Measurements from ENCODE around the gene COASY. TPM values are rescaled to one million over a fixed set of nuclear protein-coding genes. Genes with fewer than 3 reads are reported as not detected.
"Not testable (repeated sequence)": the region's sequence is repeated elsewhere in the genome, so short reads cannot be mapped to it uniquely, and the experiment has no call there.

COASY gene
- polyA plus RNA-seq, 3 donors = 52.6 to 63.8 (median 57.9) TPM

DNA sequence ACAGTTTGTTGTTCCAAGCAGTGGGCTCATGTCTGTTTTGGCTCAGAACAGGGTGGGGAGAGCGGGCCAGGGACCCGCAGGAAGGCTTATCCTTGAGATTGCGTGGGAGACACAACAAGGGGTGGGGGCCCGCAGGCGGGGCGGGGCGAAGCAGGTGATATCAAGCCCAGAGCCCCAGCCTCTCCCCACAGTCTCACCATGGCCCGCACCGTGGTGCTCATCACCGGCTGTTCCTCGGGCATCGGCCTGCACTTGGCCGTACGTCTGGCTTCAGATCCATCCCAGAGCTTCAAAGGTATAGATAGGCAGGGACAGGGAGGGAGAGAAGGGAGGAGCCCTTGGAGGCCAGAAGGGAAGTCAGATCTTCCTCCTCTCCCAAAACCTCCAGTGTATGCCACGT lies 9.2 kb upstream of the COASY start, which contains the start of gene HSD17B1:
Gene HSD17B1, plus strand, starts transcription at position 188 of the 400 bp plus-strand sequence. Its CDS starts 11 bp downstream, at position 199.
- peaks cover 11 to 15% of the 10 kb centered on the region in 2 donors for H3K27me3 ChIP-seq (ENCODE audit: control insufficient read depth in 2 of 2, insufficient read depth in 2 of 2, low read length in 2 of 2)
- H3K4me3 ChIP-seq (replicated peaks in 1 of 3; ENCODE audit: low read depth in 2 of 3, low read length in 3 of 3) = peak within 1 kb of the TSS in 1 of 3 experiments; percentile 94
- peak within 1 kb of the TSS; percentile 99 for H3K4me2 ChIP-seq (replicated peaks; ENCODE audit: extremely low read depth, low read length, poor library complexity, severe bottlenecking)
- intact Hi-C loops (cut with micrococcal nuclease); H3K9me3 Mint-ChIP-seq; H3K36me3 ChIP-seq (replicated peaks in 1 of 2; ENCODE audit: control insufficient read depth in 1 of 2, insufficient read depth in 2 of 2, low read length in 2 of 2); H2AFZ ChIP-seq (ENCODE audit: insufficient read depth, low read depth, low read length, poor library complexity, severe bottlenecking); DNase-seq; H3K9me3 ChIP-seq (replicated peaks in 1 of 2; ENCODE audit: control insufficient read depth in 1 of 2, insufficient read depth in 1 of 2, low read length in 2 of 2): not testable (repeated sequence)
- peak within 1 kb of the TSS in 4 of 7 donors; percentile 9 to 91 (median 70) for H3K27ac Mint-ChIP-seq
- peaks cover 11% of the 10 kb centered on the region for H3K79me2 ChIP-seq (ENCODE audit: insufficient read depth, low read length)
- peak within 1 kb of the TSS in 1 of 2 donors; percentile 83 for H3K27ac ChIP-seq (ENCODE audit: low read depth in 1 of 2, low read length in 2 of 2)
- H4K20me1 ChIP-seq (ENCODE audit: insufficient read depth, low read length) = peaks cover 17% of the 10 kb centered on the region
- peak within 1 kb of the TSS; percentile 94 to 97 for H3K4me3 Mint-ChIP-seq
- H3K4me1 ChIP-seq (ENCODE audit: control insufficient read depth in 1 of 2, insufficient read depth in 2 of 2, low read length in 2 of 2) = peaks cover 24 to 31% of the 10 kb centered on the region in 2 donors
- H3K9ac ChIP-seq (ENCODE audit: insufficient read depth, low read length, poor library complexity, severe bottlenecking) = peak within 1 kb of the TSS; percentile 91
- H3K27me3 Mint-ChIP-seq (ENCODE audit: low read depth in 3 of 3) = peaks cover 16 to 20% (median 17%) of the 10 kb centered on the region in 3 donors
- H3K36me3 Mint-ChIP-seq = peaks cover 7 to 16% of the 10 kb centered on the region in 2 donors
- WGBS (ENCODE audit: insufficient coverage) = 100% methylated on average over 1 of the region's 15 CpGs
- peaks cover 35% of the 10 kb centered on the region for H3K4me1 Mint-ChIP-seq

DNA sequence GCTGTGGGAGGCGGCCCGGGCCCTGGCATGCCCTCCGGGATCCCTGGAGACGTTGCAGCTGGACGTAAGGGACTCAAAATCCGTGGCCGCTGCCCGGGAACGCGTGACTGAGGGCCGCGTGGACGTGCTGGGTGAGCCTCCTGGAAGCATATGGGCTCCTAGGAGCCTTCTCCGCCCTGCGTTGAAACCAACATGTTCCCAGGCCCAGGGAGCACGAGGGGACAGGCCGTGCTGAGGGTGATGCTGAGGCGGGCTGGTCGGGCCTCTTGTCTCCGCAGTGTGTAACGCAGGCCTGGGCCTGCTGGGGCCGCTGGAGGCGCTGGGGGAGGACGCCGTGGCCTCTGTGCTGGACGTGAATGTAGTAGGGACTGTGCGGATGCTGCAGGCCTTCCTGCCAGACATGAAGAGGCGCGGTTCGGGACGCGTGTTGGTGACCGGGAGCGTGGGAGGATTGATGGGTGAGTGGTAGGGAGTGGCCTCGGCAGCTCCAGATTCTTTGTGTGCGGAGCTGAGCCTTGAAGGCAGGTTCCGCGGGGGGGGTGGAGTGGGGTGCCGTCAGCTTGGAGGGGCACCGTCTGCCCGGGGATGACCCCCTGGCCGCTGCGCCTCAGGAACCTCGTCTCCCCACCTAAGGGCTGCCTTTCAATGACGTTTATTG lies 8.7 kb upstream of the COASY start:
- H3K4me1 Mint-ChIP-seq = peaks cover 33% of the 10 kb centered on the region
- Histone ChIP-seq H3K4me1 (ENCODE audit: control insufficient read depth in 1 of 2, insufficient read depth in 2 of 2, low read length in 2 of 2) (peaks cover 24 to 27% of the 10 kb centered on the region in 2 donors), H3K79me2 (ENCODE audit: insufficient read depth, low read length) (peaks cover 11% of the 10 kb centered on the region), H3K9ac (ENCODE audit: insufficient read depth, low read length, poor library complexity, severe bottlenecking) (no peak overlapping the region), H2AFZ (ENCODE audit: insufficient read depth, low read depth, low read length, poor library complexity, severe bottlenecking) (no peak overlapping the region), H3K27ac (ENCODE audit: low read depth in 1 of 2, low read length in 2 of 2) (no peak overlapping the region), H3K27me3 (ENCODE audit: control insufficient read depth in 2 of 2, insufficient read depth in 2 of 2, low read length in 2 of 2) (peaks cover 7 to 10% of the 10 kb centered on the region in 2 donors), H3K9me3 (replicated peaks in 1 of 2; ENCODE audit: control insufficient read depth in 1 of 2, insufficient read depth in 1 of 2, low read length in 2 of 2) (no peaks in the 10 kb centered on the region), H4K20me1 (ENCODE audit: insufficient read depth, low read length) (peaks cover 11% of the 10 kb centered on the region), H3K4me2 (replicated peaks; ENCODE audit: extremely low read depth, low read length, poor library complexity, severe bottlenecking) (peak overlapping the region; percentile 99), H3K36me3 (replicated peaks in 1 of 2; ENCODE audit: control insufficient read depth in 1 of 2, insufficient read depth in 2 of 2, low read length in 2 of 2) (no peaks in the 10 kb centered on the region), H3K4me3 (replicated peaks in 1 of 3; ENCODE audit: low read depth in 2 of 3, low read length in 3 of 3) (peak overlapping the region in 1 of 3 experiments; percentile 94)
- intact Hi-C loops (cut with micrococcal nuclease) = no loop called here
- H3K4me3 Mint-ChIP-seq = peak overlapping the region; percentile 94 to 97
- 93% methylated on average over 36 of the region's 45 CpGs for WGBS (ENCODE audit: insufficient coverage)
- H3K27ac Mint-ChIP-seq = peak overlapping the region in 4 of 7 donors; percentile 9 to 91 (median 70)
- H3K36me3 Mint-ChIP-seq = peaks cover 7 to 15% of the 10 kb centered on the region in 2 donors
- H3K9me3 Mint-ChIP-seq = no peaks in the 10 kb centered on the region
- DNase-seq = no peak
- TF ChIP-seq, protein P1, sequence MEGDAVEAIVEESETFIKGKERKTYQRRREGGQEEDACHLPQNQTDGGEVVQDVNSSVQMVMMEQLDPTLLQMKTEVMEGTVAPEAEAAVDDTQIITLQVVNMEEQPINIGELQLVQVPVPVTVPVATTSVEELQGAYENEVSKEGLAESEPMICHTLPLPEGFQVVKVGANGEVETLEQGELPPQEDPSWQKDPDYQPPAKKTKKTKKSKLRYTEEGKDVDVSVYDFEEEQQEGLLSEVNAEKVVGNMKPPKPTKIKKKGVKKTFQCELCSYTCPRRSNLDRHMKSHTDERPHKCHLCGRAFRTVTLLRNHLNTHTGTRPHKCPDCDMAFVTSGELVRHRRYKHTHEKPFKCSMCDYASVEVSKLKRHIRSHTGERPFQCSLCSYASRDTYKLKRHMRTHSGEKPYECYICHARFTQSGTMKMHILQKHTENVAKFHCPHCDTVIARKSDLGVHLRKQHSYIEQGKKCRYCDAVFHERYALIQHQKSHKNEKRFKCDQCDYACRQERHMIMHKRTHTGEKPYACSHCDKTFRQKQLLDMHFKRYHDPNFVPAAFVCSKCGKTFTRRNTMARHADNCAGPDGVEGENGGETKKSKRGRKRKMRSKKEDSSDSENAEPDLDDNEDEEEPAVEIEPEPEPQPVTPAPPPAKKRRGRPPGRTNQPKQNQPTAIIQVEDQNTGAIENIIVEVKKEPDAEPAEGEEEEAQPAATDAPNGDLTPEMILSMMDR (IDR thresholded peaks at IDR 0.05) = no peak
- H3K27me3 Mint-ChIP-seq (ENCODE audit: low read depth in 3 of 3) = peaks cover 12 to 14% (median 12%) of the 10 kb centered on the region in 3 donors
